SK-N-MC (cell line): Measurements from ENCODE around the gene UNKL.

Source experiments
- EZH2 ChIP-seq: fragments of 200-600 bp; sonication (generic); IDR thresholded peaks from one replicate; pipeline ENCODE4 v1.6.1; 2017; ENCODE audit warnings: antibody characterized with exemption
- FOXP2 ChIP-seq: optimal IDR thresholded peaks from 2 replicates; pipeline ENCODE3; 2011; ENCODE audit warnings: mild to moderate bottlenecking, moderate library complexity; ENCODE audit not compliant: insufficient read depth; ENCODE audit errors: extremely low read length, control extremely low read depth
- POLR2AphosphoS5 ChIP-seq: IDR thresholded peaks from 2 replicates; pipeline ENCODE4 v1.6.1; 2012; ENCODE audit warnings: mild to moderate bottlenecking, low read depth, low read length, borderline replicate concordance

- no peak for TF ChIP-seq EZH2
- no peak for TF ChIP-seq POLR2AphosphoS5
- TF ChIP-seq FOXP2 = no peak
Observed at GRCh38 chr16:1448536-1449116, 34.1 kb upstream of the UNKL start.
